Stomach (tissue), 4 donors: ENCODE measurements around the gene MED17.

Source experiments
- EP300 ChIP-seq: sonication (generic); formaldehyde crosslinking; IDR thresholded peaks from one replicate; pipeline ENCODE4 v1.6.1; 2017; ENCODE audit warnings: antibody characterized with exemption
- POLR2AphosphoS5 ChIP-seq, 3 donors: sonication (generic); formaldehyde crosslinking; IDR thresholded peaks; one replicate each; pipeline ENCODE4 v1.6.1; 2016; ENCODE audit warnings: antibody characterized with exemption in 3 of 3
- TF ChIP-seq, protein P1 (sequence below), 7 experiments: fragments of 450-650 bp in 4 of 7; fragments of 200-600 bp in 3 of 7; sonication (generic) in 3 of 7; IDR thresholded peaks; one replicate each; pipeline ENCODE4 v1.5.1; 2016 to 2019; ENCODE audit warnings: antibody characterized with exemption in 7 of 7, control low read depth in 2 of 7, mild to moderate bottlenecking in 1 of 7

DNA sequence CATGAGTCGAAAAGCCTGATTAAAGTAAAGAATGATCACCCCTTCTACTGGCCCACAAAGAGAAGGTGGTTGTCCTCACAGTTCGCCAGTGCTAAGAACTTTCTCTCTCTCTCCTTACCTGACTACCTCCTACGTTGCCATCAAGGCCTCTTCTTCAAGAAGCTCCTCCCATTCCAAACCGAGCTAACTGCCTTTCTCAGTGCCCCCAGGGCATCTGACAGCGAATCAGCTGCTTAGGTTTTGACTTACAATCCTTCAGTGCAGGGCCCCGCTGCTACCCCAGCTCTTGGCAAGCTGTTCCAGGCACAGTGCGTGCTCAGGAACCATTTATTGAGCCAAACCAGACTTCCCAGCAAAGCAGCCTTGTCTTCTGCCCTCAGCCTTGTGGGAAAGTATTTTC lies 60.5 kb downstream of the MED17 start:
- TF ChIP-seq, protein P1, sequence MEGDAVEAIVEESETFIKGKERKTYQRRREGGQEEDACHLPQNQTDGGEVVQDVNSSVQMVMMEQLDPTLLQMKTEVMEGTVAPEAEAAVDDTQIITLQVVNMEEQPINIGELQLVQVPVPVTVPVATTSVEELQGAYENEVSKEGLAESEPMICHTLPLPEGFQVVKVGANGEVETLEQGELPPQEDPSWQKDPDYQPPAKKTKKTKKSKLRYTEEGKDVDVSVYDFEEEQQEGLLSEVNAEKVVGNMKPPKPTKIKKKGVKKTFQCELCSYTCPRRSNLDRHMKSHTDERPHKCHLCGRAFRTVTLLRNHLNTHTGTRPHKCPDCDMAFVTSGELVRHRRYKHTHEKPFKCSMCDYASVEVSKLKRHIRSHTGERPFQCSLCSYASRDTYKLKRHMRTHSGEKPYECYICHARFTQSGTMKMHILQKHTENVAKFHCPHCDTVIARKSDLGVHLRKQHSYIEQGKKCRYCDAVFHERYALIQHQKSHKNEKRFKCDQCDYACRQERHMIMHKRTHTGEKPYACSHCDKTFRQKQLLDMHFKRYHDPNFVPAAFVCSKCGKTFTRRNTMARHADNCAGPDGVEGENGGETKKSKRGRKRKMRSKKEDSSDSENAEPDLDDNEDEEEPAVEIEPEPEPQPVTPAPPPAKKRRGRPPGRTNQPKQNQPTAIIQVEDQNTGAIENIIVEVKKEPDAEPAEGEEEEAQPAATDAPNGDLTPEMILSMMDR (IDR thresholded peaks at IDR 0.05): no peak
- no peak for TF ChIP-seq EP300
- TF ChIP-seq POLR2AphosphoS5 (IDR thresholded peaks at IDR 0.05): no peak
